HG02798 (cell line): ENCODE measurements around the gene CEBPG.

ENCODE experiments used
- ATAC-seq: cut with Tn5 transposase; IDR thresholded peaks from one replicate; pipeline ENCODE4 v1.9.1; 2021; ENCODE audit warnings: mild to moderate bottlenecking; ENCODE audit not compliant: unreplicated experiment, poor library complexity

Gene CEBPG

DNA sequence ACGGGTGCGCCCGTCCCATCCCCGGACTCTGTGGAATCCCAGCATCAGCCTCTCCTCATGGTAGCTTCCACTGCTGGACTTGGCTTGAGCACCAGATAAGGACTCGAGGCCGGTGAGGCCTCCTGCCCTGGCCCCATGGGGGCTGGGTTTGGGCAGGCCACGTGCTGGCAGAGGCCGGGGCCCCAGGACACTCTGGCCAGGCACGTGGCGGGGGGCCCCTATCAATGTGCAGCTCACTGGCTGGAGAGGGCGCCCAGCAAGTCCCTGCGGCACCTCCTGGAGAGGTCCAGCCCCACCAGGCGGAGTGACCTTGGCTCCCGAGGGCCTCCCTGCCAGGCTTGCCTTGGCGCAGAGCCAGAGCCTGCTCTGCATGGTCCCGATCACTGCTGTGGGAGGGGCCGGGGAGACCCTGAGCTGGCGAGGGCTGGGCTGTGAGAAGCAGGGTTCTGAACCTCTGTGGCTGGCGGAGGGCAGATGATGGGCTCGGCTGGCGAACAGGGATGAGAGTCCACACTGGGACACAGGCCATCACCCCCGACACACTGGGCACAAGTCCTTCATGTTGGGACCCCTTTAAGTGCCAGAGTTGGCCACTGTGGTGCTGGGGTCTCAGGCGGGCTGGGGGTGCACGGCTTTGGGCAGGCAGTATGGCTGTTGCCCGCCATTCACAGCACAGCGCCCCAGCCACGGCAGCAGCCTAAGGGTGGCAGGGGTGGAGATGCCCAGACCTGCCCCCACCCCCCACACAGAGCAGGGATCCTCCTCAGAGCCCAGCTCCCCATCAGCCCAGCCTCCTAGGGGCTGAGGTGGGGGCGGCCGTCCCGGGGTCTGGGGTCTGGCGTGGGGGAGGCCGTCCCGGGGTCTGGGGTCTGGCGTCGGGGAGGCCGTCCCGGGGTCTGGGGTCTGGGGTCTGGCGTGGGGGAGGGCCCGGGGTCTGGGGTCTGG lies 19.1 kb downstream of the CEBPG start:
- no peak for ATAC-seq

DNA sequence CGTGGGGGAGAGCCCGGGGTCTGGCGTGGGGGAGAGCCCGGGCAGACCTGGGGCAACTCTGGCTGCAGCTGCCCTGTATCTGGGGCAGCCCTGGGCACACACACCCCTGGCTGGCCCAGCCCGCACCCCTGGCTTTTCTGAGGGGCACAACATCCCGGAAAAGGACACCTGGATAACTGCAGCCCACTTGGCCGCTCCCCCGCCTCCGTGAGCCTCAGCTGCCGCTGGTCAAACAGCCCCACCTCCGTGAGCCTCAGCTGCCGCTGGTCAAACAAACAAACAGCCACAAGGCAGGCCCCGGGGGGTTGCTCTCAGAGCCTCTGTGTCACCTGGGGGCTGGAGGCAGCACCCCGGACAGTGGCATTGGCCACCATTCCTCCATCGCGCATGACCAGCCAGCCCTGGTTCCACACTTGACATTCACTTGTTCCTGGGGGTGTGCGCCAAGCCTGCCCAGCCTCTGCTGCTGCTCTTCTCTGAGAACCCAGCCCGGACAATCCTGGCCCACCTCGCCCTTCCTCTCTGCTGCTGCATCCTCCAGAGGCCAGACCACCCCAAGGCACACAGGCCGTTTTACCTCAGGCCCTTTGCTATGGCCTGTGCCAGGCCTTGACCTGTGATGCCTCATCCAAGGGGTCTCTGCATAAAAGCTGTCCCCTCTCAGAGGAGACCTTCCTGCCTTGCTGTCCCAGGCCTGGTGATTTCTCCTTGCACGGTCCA lies 19.9 kb downstream of the CEBPG start:
- ATAC-seq: no peak

DNA sequence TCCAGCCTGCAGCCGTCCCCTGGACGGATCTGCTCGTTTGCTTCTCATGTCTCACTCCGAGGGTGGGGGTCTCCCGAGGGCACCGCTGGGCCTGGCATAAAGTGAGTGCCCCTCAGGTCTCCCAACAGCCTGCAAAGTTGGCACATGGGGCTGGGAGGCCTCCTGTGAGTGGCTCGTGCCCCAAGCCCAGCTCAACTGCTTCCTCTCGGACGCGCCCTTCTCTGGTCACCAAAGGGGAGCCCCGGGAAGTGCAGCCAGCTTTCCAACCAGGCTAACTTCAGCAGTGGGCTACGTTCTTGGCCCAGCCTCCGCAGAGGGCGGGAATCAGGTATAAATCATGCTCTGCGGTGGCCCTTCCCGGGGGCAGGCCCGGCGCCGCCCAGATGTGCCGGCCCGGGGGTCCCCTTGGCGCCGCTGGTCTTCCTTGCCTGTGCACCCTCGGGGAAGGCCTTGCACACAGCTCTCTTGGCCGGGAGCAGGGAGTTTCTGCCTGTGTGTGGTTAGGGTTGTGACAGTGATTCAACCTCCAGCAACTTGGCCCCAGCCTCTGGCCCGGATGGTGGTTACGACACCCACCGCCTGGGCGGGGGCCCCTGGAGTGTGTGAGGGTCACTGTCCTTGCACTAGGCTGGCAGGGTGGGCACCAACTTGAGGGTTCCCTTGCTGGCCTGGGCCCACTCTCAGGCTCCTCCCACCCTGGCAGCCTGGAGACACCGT lies 20.7 kb downstream of the CEBPG start:
- ATAC-seq: no peak

GRCh38 chr19:33394723-33395560 lies 21.4 kb downstream of the CEBPG start:
- no peak for ATAC-seq

GRCh38 chr19:33395561-33396550 lies 22.3 kb downstream of the CEBPG start:
- no peak for ATAC-seq

DNA sequence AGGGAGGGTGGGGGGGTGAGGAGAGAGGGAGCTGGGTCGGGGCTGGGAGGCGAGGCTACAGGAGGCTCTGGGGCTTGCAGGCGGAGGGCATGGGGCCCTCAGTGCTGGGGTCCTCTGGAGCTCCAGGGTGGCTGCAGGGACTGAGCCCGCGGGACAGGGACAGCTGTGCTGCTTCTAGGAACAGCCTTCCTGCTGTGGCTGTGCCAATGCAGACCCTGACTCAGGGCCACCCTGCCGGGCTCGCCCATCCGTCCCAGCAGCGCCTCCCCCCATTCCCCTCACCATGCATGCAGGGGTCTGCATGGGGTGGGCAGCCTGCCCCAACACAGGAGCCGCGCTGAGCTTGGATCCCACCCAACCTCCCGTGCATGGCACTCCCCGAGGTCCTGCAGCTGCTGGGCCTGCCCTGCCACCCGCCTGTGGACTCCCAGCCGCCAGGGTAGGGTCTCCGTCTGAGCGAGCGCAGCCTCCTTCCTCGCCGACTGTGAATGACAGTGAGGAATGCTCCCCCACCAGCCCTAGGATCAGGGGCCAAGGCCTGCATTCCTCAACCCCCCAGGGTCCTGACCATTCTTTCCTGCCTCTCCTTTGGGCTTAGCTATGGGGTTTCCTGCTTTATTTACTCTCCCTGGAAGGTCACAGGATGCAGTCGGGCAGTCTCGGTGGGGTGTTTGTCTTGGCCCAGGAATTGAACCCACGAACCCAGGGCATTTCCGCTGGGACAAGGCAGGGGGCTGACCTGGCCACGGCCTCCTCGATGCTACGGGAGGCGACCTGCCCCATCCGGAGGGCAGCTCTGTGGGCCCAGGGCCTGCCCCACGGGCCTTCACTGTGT lies 23.4 kb downstream of the CEBPG start:
- ATAC-seq: no peak

- no peak for ATAC-seq
These were observed 24.2 kb downstream of the CEBPG start for GRCh38 chr19:33397536-33398360.

GRCh38 chr19:33398361-33399060 lies 25.0 kb downstream of the CEBPG start:
- no peak for ATAC-seq

DNA sequence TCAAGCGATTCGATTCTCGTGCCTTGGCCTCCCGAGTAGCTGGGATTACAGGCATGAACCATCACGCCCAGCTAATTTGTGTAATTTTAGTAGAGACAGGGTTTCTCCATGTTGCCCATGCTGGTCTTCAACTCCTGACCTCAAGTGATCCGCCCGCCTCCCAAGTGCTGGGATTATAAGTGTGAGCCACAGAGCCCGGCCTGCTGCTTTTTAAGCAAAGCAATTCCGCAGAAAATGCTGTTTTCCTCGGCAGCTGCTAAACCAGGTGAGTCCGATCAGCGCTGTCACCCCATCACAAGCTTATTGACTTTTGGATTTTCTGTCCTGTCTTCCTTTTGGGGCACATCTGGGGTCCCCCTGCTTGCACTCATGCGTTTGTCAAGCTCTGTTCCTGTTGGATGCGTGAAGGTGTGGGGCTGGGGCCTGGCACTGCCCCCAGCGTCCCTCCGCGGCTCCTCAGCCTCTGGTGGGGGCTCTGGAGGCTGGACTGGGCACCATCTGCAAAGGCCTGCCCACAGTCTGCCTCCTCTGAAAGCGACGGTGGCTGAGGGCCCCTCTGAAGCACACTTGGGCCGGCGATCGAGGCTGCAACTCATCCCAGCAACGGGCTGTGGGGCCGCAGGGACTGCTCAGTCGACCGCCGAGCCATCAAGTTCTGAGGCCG lies 25.7 kb downstream of the CEBPG start:
- ATAC-seq: no peak

DNA sequence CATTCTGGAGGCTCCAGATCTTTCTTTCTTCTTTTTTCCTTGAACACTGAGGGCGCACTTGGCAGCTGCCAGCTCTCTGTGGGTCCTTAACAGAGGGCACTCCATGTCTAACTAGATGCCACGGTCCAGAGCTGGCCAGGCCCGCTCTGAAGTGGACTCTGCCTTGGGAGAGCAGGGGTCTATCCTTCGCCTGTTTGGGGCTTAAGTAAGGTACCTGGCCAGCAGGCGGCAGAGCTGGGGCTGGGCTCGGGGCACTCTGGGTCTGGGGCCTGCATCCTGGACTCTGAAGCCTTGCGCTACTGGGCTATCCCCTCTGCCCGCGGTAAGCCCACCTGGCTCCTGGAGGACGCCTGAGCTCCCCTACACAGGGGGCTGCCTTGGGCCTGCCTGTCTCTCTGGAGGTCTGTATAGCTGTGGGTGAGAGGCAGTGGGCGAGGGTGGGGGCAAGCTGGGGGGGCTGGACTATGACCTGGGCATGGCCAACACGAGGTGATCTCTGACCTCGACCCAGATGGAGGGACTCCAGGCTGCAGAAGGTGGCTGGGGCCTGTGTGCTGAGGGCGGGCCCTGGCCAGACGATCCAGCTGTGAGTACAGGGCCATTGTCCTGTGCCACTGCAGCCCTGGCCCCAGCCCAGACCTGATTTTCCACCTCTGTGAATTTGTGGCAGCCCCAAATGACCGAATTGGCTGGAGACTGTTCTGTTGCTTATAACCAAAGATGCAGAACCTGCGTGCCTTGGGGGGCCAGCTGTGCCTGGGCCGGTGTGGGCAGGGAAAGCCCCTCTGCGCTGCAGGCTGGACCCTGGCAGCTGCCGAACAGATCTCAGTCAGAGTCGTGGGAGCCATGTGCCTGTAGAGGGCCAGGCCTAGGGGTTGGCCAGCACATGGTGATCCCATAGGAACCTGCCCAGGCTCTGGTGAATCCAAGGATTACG lies 26.5 kb downstream of the CEBPG start:
- ATAC-seq: no peak

DNA sequence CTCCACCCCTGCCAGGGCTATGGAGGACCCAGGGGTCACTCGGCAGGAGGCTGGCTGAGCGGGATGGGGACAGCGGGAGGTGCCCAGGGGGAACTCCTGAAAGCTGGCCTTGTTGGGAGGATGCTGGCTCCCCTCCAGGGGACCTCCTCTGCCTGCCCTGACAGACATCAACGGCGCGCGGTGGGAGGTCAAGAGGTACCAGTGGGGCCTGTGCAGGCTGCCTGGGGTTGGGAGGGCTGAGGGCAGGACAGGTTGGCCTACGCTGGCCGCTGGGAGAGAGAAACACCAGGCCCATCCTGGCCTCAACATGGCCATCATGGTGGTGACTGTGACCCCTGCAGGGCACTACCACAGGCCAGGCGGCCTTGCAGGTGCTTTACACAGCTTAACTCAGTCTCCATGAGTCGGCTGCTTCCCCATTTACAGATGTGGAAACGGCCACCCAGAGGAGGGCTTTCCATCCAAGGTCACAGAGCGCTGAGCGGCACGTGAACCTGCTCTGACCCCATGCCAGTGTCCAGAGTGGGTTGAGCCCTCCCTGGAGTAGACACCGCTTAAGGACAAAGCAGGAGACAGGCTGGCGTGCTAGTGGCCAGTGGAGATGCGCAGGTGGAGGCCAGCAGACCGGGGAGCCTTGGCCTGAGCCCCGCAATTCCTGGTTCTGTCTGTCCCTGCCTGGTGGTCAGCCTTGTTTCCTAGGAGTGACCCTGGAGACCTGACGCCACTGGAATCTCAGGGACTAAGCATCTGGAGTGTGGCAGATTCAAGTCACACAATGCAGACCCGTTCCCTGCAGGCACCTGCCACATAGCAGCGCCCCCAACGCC lies 27.6 kb downstream of the CEBPG start:
- ATAC-seq: no peak

DNA sequence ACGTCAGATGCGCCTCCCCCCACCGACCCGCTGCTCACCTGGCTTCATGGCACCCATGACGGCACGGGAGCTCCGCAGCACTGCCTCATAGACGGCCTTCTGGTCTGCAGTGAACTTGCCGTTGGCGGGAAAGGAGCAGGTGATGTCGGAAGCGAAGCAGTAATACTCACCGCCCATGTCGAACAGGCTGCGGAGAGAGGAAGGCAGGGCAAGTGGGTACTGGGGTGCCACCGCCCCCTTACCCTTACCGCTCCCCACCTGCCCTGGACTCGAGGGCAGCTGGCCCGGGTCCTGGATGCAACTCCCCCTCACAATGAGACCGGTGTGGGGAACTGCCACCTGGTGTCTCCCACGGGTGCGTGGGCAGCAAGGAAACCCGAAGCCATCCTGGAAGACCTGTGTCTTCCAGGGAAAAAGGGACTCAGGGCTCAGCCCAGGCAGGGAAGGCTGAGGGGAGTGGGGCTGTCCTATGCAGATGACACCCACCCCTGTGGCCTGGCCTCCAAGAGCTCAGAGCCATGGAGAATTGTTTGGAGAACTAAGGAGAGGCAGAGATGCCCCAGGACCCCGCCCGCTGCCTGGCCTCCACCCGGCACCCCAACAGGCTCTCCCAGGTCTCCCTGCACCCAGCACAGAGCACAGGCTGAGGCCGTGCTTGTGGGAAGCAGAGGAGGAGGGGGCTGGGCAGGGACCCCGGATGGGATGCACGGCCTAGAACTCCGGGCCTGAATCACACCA lies 28.3 kb downstream of the CEBPG start:
- ATAC-seq: no peak

DNA sequence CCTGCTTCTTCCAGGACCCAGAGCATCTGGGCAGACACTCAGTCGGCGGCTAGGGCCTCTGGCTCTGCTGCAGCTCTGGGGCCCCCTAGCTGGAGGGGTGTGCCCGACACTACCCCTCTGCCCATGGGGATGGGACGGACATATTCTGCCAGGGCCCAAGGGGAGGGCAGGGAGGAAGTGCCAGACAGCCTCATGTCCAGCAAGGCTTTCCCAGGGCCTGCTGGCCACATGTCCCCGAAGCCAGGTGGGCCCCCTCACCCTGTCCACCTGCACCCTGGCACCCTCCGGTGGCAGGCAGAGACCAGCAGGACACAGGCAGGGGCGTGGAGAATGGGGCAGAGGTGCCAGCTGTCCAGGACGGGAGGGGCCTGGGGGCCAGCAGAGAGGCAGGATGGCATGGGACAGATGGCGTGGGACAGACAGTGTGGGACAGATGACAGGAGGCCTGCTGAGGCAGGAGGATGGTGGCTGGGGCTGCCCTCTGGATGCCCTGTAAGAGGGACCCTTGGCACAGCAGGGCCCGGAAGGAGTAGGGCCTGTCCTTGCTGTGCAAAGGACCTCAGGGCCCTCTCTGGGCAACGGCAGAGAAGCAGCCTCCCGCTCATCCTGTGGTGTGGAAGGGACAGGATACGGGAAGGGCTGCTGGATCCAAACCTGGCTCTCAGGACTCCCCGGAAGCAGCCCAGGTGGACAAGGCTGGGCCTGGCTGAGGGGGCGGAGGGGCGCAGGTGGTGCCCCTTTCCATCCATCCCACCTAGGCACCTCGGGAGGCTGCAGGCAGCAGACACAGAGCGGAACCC lies 29.1 kb downstream of the CEBPG start:
- no peak for ATAC-seq
